ENCODE results near the gene MMS22L.

Gene MMS22L

GRCh38 chr6:97275804-97276203 lies 7.2 kb downstream of the MMS22L start:
- H3K9me3 ChIP-seq (replicated peaks in 1 of 2; ENCODE audit: control insufficient read depth in 2 of 2, insufficient read depth in 1 of 2, low read depth in 1 of 2, low read length in 2 of 2) = no peaks in the 10 kb centered on the region
- H3K4me2 ChIP-seq (ENCODE audit: insufficient read depth, low read length, poor library complexity, severe bottlenecking) = no peak overlapping the region
- H2AFZ ChIP-seq (ENCODE audit: low read length) = no peak overlapping the region
- H3K27me3 ChIP-seq (ENCODE audit: control insufficient read depth in 3 of 3, insufficient read depth in 3 of 3, low read depth in 1 of 3, low read length in 3 of 3) = no peaks in the 10 kb centered on the region
- peaks cover 2% of the 10 kb centered on the region for H3K79me1 ChIP-seq (ENCODE audit: low read depth, low read length)
- H3K4ac ChIP-seq (ENCODE audit: low read length) = no peak overlapping the region
- H3K9ac ChIP-seq (ENCODE audit: low read depth, low read length, poor library complexity) = no peak overlapping the region
- H3K18ac ChIP-seq (ENCODE audit: low read length) = no peak overlapping the region
- peaks cover 19 to 98% of the 10 kb centered on the region in 2 donors for H3K36me3 ChIP-seq (replicated peaks in 1 of 2; ENCODE audit: control insufficient read depth in 2 of 2, insufficient read depth in 2 of 2, low read length in 2 of 2)
- no peak overlapping the region for H3K23ac ChIP-seq (ENCODE audit: low read depth, low read length, poor library complexity)
- H2BK12ac ChIP-seq (ENCODE audit: low read length) = no peak overlapping the region
- no peak overlapping the region for H4K91ac ChIP-seq (ENCODE audit: low read depth, low read length, poor library complexity)
- no peak overlapping the region for H4K8ac ChIP-seq (ENCODE audit: low read depth, low read length)
- no peak overlapping the region for H3K14ac ChIP-seq (ENCODE audit: low read length)
- WGBS, 2 donors (ENCODE audit: extremely low coverage in 2 of 2, insufficient read length in 2 of 2, insufficient replicate concordance in 1 of 2) = no CpG with 5 or more reads among the region's 4 CpGs
- no peak overlapping the region for H2BK15ac ChIP-seq (ENCODE audit: low read length)
- no peak overlapping the region for H3K4me3 ChIP-seq (ENCODE audit: low read length in 2 of 2)
- no peak for DNase-seq (ENCODE audit: low spot score)
- H2BK5ac ChIP-seq (ENCODE audit: low read length) = no peak overlapping the region
- no peak overlapping the region for H2BK120ac ChIP-seq (ENCODE audit: low read depth, low read length)
- H2AK5ac ChIP-seq (ENCODE audit: low read depth, low read length) = no peak overlapping the region
- H3K27ac ChIP-seq (replicated peaks; ENCODE audit: low read length) = no peak overlapping the region
- H3K4me1 ChIP-seq (ENCODE audit: control insufficient read depth in 2 of 2, insufficient read depth in 1 of 2, low read depth in 1 of 2, low read length in 2 of 2) = peaks cover 2 to 3% of the 10 kb centered on the region in 2 donors

GRCh38 chr6:97269821-97270220 lies 13.2 kb downstream of the MMS22L start:
- no CpG with 5 or more reads among the region's 1 CpG for WGBS, 2 donors (ENCODE audit: extremely low coverage in 2 of 2, insufficient read length in 2 of 2, insufficient replicate concordance in 1 of 2)
- no peak overlapping the region for H3K27ac ChIP-seq (replicated peaks; ENCODE audit: low read length)
- no peak overlapping the region for H3K14ac ChIP-seq (ENCODE audit: low read length)
- H3K79me1 ChIP-seq (ENCODE audit: low read depth, low read length) = peaks cover 2% of the 10 kb centered on the region
- H3K9me3 ChIP-seq (replicated peaks in 1 of 2; ENCODE audit: control insufficient read depth in 2 of 2, insufficient read depth in 1 of 2, low read depth in 1 of 2, low read length in 2 of 2) = peaks cover 4 to 31% of the 10 kb centered on the region in 2 donors
- no peak overlapping the region for H3K23ac ChIP-seq (ENCODE audit: low read depth, low read length, poor library complexity)
- peaks cover 14 to 100% of the 10 kb centered on the region in 2 donors for H3K36me3 ChIP-seq (replicated peaks in 1 of 2; ENCODE audit: control insufficient read depth in 2 of 2, insufficient read depth in 2 of 2, low read length in 2 of 2)
- no peak overlapping the region for H2AFZ ChIP-seq (ENCODE audit: low read length)
- H3K4ac ChIP-seq (ENCODE audit: low read length) = no peak overlapping the region
- no peak overlapping the region for H2BK5ac ChIP-seq (ENCODE audit: low read length)
- H3K4me1 ChIP-seq (ENCODE audit: control insufficient read depth in 2 of 2, insufficient read depth in 1 of 2, low read depth in 1 of 2, low read length in 2 of 2) = no peaks in the 10 kb centered on the region
- H3K4me3 ChIP-seq (ENCODE audit: low read length in 2 of 2) = no peak overlapping the region
- no peaks in the 10 kb centered on the region for H3K27me3 ChIP-seq (ENCODE audit: control insufficient read depth in 3 of 3, insufficient read depth in 3 of 3, low read depth in 1 of 3, low read length in 3 of 3)
- no peak overlapping the region for H2BK120ac ChIP-seq (ENCODE audit: low read depth, low read length)
- H4K91ac ChIP-seq (ENCODE audit: low read depth, low read length, poor library complexity) = no peak overlapping the region
- no peak for DNase-seq (ENCODE audit: low spot score)
- no peak overlapping the region for H2BK15ac ChIP-seq (ENCODE audit: low read length)
- H3K9ac ChIP-seq (ENCODE audit: low read depth, low read length, poor library complexity) = no peak overlapping the region
- H2AK5ac ChIP-seq (ENCODE audit: low read depth, low read length) = no peak overlapping the region
- H2BK12ac ChIP-seq (ENCODE audit: low read length) = no peak overlapping the region
- H4K8ac ChIP-seq (ENCODE audit: low read depth, low read length) = no peak overlapping the region
- H3K4me2 ChIP-seq (ENCODE audit: insufficient read depth, low read length, poor library complexity, severe bottlenecking) = no peak overlapping the region
- H3K18ac ChIP-seq (ENCODE audit: low read length) = no peak overlapping the region

GRCh38 chr6:97262676-97263075 lies 20.3 kb downstream of the MMS22L start:
- Histone ChIP-seq H2AK5ac (ENCODE audit: low read depth, low read length) (no peak overlapping the region), H3K4me3 (ENCODE audit: low read length in 2 of 2) (no peak overlapping the region), H3K27me3 (ENCODE audit: control insufficient read depth in 3 of 3, insufficient read depth in 3 of 3, low read depth in 1 of 3, low read length in 3 of 3) (no peaks in the 10 kb centered on the region), H4K8ac (ENCODE audit: low read depth, low read length) (no peak overlapping the region), H2BK15ac (ENCODE audit: low read length) (no peak overlapping the region), H3K4me2 (ENCODE audit: insufficient read depth, low read length, poor library complexity, severe bottlenecking) (no peak overlapping the region), H3K27ac (replicated peaks; ENCODE audit: low read length) (no peak overlapping the region), H3K18ac (ENCODE audit: low read length) (no peak overlapping the region), H3K36me3 (replicated peaks in 1 of 2; ENCODE audit: control insufficient read depth in 2 of 2, insufficient read depth in 2 of 2, low read length in 2 of 2) (peaks cover 9 to 98% of the 10 kb centered on the region in 2 donors), H2AFZ (ENCODE audit: low read length) (no peak overlapping the region), H3K9me3 (replicated peaks in 1 of 2; ENCODE audit: control insufficient read depth in 2 of 2, insufficient read depth in 1 of 2, low read depth in 1 of 2, low read length in 2 of 2) (peaks cover 4 to 36% of the 10 kb centered on the region in 2 donors), H3K23ac (ENCODE audit: low read depth, low read length, poor library complexity) (no peak overlapping the region), H2BK5ac (ENCODE audit: low read length) (no peak overlapping the region), H3K4ac (ENCODE audit: low read length) (no peak overlapping the region), H3K4me1 (ENCODE audit: control insufficient read depth in 2 of 2, insufficient read depth in 1 of 2, low read depth in 1 of 2, low read length in 2 of 2) (no peaks in the 10 kb centered on the region), H3K79me1 (ENCODE audit: low read depth, low read length) (no peaks in the 10 kb centered on the region), H2BK120ac (ENCODE audit: low read depth, low read length) (no peak overlapping the region), H3K9ac (ENCODE audit: low read depth, low read length, poor library complexity) (no peak overlapping the region), H3K14ac (ENCODE audit: low read length) (no peak overlapping the region), H2BK12ac (ENCODE audit: low read length) (no peak overlapping the region), H4K91ac (ENCODE audit: low read depth, low read length, poor library complexity) (no peak overlapping the region)
- 100% methylated on average over 1 of the region's 2 CpGs for WGBS, 2 donors (ENCODE audit: extremely low coverage in 2 of 2, insufficient read length in 2 of 2, insufficient replicate concordance in 1 of 2)
- DNase-seq (ENCODE audit: low spot score) = no peak

GRCh38 chr6:97246842-97247241 lies 36.2 kb downstream of the MMS22L start:
- no peak overlapping the region for H3K23ac ChIP-seq (ENCODE audit: low read depth, low read length, poor library complexity)
- no peak overlapping the region for H2AK5ac ChIP-seq (ENCODE audit: low read depth, low read length)
- DNase-seq (ENCODE audit: low spot score) = no peak
- H3K4me2 ChIP-seq (ENCODE audit: insufficient read depth, low read length, poor library complexity, severe bottlenecking) = no peak overlapping the region
- H3K18ac ChIP-seq (ENCODE audit: low read length) = no peak overlapping the region
- H2BK15ac ChIP-seq (ENCODE audit: low read length) = no peak overlapping the region
- H3K9ac ChIP-seq (ENCODE audit: low read depth, low read length, poor library complexity) = no peak overlapping the region
- no peak overlapping the region for H4K8ac ChIP-seq (ENCODE audit: low read depth, low read length)
- H3K4ac ChIP-seq (ENCODE audit: low read length) = no peak overlapping the region
- no peak overlapping the region for H3K27ac ChIP-seq (replicated peaks; ENCODE audit: low read length)
- no CpG with 5 or more reads among the region's 1 CpG for WGBS, 2 donors (ENCODE audit: extremely low coverage in 2 of 2, insufficient read length in 2 of 2, insufficient replicate concordance in 1 of 2)
- no peak overlapping the region for H4K91ac ChIP-seq (ENCODE audit: low read depth, low read length, poor library complexity)
- no peak overlapping the region for H3K4me3 ChIP-seq (ENCODE audit: low read length in 2 of 2)
- no peak overlapping the region for H2BK12ac ChIP-seq (ENCODE audit: low read length)
- H3K27me3 ChIP-seq (ENCODE audit: control insufficient read depth in 3 of 3, insufficient read depth in 3 of 3, low read depth in 1 of 3, low read length in 3 of 3) = no peaks in the 10 kb centered on the region
- H3K14ac ChIP-seq (ENCODE audit: low read length) = no peak overlapping the region
- H2BK5ac ChIP-seq (ENCODE audit: low read length) = no peak overlapping the region
- H2BK120ac ChIP-seq (ENCODE audit: low read depth, low read length) = no peak overlapping the region
- H3K4me1 ChIP-seq (ENCODE audit: control insufficient read depth in 2 of 2, insufficient read depth in 1 of 2, low read depth in 1 of 2, low read length in 2 of 2) = no peaks in the 10 kb centered on the region
- peaks cover 17 to 94% of the 10 kb centered on the region in 2 donors for H3K36me3 ChIP-seq (replicated peaks in 1 of 2; ENCODE audit: control insufficient read depth in 2 of 2, insufficient read depth in 2 of 2, low read length in 2 of 2)
- H3K9me3 ChIP-seq (replicated peaks in 1 of 2; ENCODE audit: control insufficient read depth in 2 of 2, insufficient read depth in 1 of 2, low read depth in 1 of 2, low read length in 2 of 2) = peaks cover 0 to 21% of the 10 kb centered on the region in 2 donors
- H3K79me1 ChIP-seq (ENCODE audit: low read depth, low read length) = no peaks in the 10 kb centered on the region
- no peak overlapping the region for H2AFZ ChIP-seq (ENCODE audit: low read length)

Measured in neuronal stem cell (in vitro differentiated cells).